Suppressor macrophage (primary cell): ENCODE measurements around the gene CHI3L2.
A peak's percentile ranks its signal among the peaks of the same experiment; 100 is the strongest.

Source experiments
- DNase-seq, 4 experiments: peaks; one replicate each; pipeline ENCODE4 v3.0.0-alpha.2; 2020 to 2022
- total RNA-seq, 17 experiments: gene quantifications; one replicate each; lab custom pipeline; 2026; ENCODE audit warnings: mixed read lengths in 6 of 17, inconsistent platforms in 3 of 17; lab: John Stamatoyannopoulos, UW

CHI3L2 gene, protein sequence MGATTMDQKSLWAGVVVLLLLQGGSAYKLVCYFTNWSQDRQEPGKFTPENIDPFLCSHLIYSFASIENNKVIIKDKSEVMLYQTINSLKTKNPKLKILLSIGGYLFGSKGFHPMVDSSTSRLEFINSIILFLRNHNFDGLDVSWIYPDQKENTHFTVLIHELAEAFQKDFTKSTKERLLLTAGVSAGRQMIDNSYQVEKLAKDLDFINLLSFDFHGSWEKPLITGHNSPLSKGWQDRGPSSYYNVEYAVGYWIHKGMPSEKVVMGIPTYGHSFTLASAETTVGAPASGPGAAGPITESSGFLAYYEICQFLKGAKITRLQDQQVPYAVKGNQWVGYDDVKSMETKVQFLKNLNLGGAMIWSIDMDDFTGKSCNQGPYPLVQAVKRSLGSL
- total RNA-seq: 1.4 to 23.7 (median 4.5) reads per million in 17 experiments

DNA sequence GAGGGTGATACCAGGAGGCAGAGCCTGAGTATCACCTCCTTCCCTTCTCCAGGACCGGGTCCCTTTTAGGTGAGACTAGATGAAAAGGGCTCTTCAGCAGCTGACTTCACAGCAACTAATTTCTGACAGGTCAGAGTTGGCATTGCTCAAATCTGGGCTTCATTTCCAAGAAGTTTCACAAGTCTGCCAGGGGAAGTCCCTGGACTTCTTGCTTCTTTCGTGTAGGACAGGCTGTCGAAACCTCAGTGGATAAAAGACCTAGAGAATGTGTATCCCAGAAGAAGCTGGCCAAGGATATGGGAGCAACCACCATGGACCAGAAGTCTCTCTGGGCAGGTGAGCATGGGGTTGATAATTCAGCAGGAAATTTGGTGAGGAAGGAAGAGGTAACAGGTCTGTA lies at the start of gene CHI3L2:
CHI3L2 (plus strand) TSS at position 280 of the 400 bp plus-strand sequence; CDS start at position 297, 17 bp downstream.
- peak; percentile 22 to 68 (median 66) for DNase-seq

DNA sequence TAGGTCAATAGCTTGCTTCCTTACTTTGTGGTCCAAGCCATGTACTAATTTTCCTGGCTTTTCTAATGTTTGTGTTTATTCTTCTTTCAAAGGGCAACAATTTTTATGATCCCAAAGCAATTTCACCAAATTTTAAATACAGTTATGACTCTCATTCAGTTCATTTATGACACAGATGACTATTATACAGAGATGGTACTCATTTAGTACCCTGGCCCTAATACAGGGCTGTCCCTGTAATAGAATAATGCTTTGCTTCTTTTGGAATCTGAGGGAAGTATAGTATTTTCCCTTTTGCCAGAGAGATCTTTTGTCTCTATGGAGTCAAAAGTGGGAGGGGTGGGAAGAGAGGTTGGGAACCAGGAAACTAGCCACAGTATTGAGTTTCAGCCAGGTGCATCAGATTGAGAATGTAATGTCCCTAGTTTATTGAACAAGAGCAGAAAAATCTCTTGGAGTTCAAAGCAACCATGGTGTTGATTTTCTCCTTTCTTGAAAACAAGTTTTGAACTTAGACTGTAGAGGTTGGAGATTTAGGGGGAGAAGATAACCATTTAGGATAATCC lies 47.5 kb upstream of the CHI3L2 start:
- no peak for DNase-seq

DNA sequence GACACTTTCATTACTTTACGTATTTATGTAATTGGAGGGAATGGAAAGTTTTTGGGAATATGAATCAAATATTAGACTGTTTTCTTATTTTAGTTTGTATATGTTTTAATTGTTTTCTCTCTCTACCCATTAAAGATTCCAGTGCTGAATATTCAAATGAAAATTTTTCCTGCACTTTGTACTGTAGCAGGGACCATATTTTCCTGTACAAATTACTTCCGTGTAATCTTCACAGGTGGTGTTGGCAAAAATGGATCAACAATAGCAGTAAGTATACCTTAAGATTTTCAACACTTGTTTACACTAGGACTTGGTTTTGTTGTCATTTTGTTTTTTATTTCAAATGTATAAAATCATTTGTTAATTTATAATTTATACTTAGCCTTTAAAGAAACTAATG lies 45.5 kb upstream of the CHI3L2 start:
- DNase-seq: no peak

DNA sequence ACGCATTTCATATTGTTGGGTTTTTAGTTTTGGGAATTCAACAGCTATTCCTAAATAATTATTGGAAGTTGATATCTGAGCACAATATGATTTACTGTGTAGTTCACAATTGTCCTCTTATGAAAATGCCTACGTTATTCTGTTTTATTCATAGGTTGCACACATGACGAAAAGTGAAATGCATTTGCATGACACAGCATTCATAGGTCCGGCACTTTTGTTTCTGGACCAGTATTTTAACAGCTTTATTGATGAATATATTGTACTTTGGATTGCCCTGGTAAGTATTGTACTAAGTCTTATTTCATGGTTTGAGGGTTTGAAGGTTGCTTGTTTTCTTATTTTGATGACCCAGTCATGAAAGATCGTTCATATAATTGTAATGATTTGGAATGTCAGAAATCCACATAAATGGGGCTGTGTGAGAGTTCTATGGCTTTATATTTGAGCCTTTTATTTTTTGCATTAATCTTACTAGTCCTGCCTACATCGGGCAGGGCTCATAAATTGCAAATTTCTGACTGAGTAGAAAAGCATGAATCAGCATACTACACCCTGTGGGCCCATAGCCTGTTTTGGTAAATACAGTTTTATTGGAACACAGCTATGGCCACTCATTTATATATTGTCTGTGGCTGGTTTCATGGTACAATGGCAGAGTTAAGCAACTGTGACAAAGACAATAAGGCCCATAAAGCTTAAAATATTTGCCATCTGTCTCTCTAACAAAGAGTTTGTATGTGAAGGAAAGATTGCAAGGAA lies 44.0 kb upstream of the CHI3L2 start:
- no peak for DNase-seq

DNA sequence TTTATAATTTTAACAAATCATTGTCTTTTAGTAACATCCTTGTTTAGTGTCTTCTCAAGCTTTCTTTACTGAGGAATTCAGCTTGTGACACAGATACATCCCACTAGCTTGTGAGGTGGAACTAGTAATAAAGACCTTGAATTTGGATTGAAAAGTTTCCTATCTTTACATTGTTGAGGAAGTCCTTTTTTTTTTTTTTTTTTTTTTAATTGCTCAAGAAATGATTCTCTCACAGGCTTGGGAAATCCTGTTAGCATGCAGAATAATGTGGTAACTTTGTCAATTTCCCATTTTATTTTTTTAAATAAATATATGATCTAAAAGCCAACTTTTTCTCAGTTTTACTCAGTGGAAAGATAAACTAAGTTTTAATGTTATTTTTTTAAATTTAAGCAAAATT lies 42.9 kb upstream of the CHI3L2 start:
- peak in 2 of 4 experiments; percentile 78 to 79 for DNase-seq

DNA sequence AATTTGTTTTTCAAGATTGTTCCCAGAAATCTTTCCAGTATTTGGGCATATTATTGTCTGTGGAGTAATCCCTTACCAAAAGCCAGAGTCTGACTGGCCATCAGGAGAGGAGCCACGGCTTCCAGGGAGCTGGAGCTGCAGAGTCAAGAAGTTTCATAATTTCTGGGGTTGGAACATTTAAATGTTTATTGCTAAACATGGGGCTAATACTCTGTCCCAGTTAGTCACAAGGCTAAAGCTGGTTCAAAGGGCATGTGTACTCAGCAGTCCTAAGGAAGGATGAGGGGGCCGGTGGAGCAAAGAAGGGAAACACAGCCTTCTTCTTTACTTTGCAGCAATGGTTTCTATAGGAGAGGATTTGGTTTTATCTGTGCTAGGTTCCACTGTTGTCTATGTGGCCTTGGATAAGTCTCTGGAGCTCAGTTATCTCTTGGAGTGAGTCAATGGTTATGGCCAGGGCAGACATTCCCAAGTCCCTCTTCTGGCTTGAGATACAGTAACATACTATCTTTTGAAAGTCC lies 36.5 kb upstream of the CHI3L2 start:
- peak; percentile 65 to 94 (median 84) for DNase-seq

DNA sequence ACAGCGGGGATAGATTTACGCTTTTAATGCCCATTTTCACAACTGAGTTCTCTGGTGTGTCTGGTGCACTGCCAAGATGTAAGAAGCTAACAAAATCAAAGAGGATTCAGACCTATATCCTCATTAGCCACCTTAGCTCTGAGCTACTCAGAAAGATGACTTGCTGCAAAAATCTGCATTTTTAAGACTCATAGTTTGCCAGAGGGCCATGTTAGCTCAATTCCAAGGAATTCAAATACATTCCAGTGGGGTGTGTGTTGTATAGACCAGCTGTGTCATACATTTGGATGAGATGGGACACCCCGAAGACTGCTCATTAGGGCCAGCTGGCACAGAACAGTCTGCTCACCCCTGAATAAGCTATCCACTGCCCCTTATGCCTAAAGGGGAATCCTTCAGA lies 36.0 kb upstream of the CHI3L2 start:
- DNase-seq: no peak

DNA sequence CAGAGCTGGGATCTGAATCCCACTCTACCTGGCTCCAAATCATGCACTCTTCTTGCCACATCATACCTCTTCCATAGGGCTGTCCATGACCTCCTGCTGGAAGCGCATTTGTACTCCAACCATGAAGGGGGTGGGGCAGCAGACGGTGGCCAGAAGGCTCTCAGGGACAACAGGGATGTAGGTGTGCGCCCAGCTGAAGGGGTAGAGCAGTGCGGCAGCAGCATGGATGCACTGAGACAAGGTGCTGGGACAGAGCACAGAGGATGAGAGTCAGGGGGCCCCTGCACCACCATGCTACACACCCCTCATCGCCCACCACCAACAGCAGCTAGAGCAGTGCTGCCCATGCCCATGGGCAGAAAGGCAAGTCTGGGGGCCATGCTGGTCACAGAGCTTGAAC lies 35.4 kb upstream of the CHI3L2 start:
- no peak for DNase-seq

DNA sequence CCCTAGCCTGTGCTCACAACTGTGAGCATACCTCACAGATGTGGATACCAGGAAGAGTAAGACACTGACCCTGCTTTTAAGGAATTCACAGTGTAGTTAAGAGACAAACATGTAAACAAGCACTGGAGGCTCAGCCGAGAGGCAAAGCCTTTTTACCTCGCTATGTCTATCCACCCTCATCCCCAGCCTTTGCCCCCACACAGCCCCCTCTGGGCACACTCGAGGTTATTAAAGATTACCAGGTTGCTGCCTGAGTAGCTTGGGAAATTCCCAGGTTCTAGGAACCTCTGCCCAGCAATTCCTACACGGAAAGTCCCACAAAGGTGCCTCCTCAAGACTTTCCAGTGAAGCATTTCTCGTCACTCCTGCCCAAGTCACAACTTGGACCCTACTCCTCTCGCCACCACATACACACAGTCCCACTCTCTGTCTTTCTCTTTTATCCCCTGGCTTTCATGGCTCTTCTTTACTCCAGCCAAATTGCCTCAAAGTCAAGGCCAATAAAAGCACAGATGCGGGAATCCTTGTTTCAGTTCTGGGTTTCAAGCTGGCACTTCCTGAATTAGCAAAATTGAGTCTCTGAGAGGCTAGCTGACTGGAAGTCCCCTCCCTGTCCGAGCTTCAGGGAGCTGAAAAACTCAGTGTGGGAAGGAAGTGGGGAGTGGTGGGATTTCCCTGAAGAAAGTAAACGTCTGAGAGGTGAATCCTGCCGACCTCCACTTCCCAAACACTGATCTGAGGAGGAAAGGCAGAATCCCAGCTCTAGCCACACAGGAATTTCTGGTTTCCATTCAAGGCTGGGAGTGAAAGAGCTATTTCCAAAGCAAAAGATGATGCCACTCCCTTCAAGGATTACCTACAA lies 34.6 kb upstream of the CHI3L2 start:
- peak; percentile 69 to 88 (median 82) for DNase-seq

DNA sequence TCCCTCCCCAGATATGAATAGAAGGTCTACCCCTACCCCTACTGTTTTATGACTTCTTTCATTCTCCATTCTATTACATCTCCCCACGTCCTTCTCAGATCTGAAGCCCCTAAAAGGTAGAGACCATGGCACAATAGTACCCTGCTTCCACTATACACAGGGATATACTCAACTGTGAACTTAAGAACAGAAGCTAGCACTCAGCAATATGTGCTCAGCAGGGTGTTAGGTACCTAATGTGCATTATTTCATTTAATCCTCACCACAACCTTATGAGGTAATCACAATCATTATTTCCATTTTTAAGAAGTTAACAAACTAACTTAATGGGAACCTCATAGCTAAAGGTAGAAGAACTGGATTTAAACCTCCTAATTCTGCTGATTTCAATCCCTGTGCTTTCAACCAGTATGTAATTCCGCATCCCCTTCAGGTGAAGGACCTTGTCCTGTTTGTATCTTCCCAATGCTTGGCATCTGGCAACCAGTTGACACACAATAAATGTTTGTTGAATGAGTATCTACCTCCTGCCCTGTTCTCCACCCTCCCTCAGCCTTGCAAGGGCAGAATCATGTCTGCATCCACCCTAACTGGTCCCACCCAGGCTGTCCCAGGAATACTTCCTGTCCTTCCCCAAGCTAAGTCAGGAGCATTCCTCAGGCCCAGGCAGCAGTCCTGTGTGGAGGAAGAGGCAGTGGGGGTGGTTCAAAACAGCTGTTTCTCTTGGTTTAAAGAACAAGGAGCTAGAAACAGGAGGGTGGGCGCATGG lies 33.6 kb upstream of the CHI3L2 start:
- DNase-seq: no peak

DNA sequence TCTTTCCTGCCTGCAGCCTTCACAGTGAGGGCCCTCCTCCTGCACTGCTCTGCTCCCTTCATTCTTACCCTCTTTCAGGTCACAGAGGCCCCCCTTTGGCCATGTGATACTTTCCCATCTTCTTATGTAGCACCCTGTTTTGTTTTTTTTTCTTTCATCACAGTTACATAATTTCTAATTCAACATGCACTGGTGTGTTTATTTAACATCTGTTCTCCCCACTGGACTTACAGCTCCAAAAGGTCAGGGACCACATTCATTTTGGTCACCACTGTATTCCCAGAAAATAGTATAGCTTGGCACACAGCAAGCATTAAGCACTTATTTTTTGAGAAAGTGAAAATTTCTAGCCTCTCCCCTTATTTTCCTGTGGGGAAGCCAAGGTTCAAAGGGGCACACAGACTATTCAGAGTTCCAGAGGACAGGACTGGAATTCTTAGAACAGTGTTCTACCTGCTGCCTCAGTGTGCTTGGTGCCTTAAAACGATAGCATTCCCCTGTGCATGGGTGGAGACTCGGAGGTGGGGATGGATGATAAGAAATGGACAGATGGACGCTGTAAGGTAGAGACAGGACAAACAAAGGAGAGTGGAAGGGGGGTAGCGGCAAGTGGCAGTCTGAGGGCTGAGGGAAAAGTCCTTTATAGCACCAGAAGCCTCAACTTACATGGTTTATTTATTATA lies 32.4 kb upstream of the CHI3L2 start:
- no peak for DNase-seq

DNA sequence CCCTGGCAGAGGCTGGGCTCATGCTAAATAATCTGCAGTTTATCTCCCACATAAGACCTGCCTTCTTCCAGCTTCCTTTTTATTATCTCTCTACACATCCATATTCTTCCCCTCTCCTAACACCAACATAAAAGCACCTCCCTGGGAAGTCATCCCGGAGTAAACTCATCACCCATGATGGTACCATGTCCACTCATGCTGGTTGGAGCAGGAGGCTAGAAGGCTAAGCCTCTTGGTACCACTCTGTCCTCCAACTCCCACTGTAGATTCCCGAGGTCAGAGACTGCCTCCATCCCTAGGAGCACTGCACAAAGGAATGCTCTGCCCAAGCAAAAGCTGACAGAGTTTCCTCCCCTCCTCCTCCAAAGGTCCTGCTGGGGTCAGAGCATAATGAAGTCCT lies 31.3 kb upstream of the CHI3L2 start:
- no peak for DNase-seq

DNA sequence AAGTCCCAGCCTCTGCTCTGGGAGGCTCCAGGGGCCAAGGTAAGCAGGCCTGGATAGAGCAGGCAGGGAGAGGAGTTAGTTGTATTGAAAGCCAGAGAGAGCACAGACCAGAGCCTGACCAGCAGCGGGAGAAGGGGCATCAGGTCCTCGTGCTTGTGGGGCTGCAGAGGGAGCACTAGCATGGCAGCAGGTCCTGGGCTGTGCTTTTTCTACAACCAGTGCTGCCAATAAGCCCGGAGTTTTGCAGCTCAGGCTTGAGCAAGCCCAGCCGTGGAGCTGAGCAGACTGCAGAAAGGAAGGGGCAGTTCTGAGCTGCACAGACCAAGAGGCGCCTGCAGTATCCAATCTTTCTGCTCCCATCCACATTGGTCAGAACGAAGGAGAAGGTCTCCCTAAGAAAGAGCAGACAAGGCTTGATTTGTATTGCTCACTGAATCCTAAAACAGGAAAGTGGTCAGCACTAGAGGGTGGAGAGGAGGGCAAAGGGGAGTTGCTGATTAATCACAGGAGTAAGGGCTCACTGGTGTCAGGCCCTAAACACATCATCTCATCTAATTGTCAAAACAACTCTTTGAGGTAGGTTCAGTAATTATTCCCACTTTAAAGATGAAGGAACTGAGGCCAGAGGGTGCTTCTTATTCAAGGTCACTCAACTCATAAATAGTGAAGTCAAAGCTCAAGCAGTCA lies 29.8 kb upstream of the CHI3L2 start:
- DNase-seq: peak; percentile 66 to 79 (median 75)

DNA sequence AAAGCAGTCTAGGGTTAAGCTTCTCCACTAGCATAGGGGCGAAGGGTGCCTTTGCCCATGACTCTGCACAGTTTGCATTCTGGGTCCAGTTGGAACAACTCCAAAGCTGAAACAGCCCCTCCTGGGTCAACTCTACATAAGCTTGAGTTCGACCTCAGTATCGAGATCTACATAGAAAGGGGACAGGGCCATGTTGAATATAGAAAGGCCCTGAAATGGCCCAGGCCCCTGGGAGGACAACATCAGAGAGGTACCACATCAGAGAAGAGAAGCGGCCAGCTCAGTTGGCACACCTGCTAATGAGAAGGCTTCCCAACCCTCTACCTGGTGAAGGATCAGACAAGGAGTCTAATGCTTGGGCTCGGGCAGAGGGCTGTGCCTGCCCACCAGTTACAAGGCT lies 28.7 kb upstream of the CHI3L2 start:
- no peak for DNase-seq

DNA sequence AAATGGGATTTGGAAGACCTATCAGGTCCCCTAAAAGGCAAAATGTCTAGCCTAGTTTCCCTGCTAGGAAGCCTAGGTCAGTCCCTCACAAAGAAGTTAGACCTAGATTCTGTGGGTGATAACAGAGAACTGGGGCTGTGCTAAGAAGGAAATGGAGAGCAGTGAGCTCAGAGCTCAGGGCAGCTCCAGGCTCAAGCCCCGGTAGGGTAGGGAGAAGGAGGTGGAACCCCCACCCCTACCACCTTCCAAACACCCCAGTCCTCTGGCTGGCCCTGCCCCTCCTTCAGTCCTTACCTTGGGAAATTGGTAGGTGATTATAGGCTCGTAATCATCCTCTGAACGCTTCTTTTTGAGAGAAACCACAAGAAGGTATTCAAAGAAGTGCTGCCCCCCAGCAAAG lies 28.2 kb upstream of the CHI3L2 start:
- DNase-seq: peak in 3 of 4 experiments; percentile 54 to 56 (median 54)

DNA sequence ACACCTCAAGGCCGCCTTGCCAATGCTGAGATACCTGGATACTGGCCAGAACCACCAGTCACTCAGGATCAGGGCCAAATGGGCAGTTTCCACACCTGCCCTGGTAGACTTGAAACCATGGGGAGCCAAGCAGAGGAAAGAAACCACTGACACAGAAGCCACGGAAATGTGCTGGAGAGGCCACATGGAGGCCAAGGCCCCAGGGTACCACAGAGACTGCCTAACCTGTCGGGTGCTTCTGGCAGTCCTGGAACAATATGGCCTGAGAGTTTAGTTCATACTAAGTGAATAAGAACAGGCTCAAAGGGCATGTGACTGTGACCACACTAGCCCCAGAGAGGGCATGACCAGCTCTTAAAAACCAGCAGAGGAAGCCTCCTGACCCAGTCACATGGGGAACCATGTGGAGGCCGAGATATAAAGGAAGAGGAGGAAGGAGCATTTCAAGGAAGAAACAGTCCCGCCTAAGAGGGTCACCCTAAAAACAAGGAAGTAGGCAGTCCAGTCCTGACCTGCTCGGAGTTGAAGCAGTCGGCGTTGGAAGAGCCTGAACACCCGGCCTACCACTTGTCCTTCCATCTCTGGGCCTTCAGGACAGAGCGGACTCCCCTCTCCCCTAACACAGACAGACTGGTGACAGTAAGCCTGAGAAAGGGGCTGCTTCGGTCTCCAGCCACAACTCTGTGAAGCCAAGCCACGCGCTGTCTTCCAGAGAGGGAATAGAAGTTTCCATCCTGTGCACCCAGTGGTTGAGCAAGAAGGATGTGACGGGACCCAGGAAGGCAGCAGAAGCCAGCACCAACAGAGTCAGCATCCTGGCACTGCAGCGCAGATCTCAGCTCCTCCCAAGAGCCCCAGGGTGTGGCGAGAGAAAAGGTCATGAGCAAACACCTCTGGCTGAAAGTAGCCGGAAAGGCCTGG lies 27.4 kb upstream of the CHI3L2 start, which contains the start of gene DENND2D:
DENND2D (minus strand) TSS at position 766 of the 921 bp plus-strand sequence; CDS start at position 579, 187 bp downstream.
- peak; percentile 93 to 99 (median 96) for DNase-seq

DNA sequence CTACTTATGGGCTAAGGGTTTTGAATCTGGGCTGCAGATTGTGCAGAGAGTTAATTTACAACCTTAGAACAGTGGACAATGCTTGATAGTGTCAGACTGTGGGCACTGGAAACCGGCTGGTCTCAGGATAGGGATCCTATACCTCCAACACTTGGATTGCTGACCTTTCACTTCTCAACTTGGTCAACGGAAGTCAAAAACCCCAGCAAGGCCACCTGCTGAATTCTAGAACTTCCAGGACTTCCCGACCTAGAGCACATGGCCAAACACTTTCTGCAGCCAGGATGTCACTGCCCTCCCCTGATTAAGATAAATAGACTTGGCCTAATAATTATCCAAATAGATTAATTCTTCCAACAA lies 26.7 kb upstream of the CHI3L2 start:
- DNase-seq: no peak

DNA sequence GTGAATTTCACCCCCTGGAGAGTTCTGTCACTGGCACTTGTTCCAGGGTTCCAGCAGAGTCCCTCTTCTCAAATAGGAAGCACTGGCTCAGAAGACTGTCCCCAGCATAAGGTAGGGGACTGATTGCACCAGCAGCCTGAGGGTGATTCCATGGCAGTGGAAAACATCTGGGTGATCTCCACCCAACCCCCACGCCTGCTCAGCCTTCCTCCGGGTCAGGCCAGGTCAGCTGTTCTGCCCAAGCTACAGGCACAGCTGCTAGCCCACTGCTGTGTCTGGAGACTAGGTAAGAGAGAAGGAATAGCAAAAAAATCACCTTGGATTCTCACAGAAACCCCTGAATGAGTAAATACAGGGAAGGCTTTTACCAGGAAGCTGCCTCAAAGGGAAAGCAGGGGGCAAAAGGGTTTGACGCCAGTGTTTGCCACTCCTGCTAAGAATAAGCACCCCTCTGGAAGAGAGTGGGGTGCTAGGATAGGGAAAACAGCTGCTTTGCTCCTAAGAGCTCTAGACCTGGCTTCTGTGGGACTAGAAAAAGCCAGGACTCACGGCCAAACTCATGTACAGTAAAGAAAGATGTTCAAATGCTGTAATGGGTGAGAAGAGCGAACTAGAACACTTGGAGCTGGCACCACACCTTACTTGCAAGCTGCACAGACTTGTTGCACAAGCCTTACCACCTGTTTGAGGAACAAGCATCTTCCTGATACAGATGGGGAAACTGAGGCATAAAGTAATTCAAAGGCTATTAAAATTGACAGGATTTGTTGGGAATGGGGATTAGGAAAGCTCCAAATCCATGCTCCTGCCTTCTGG lies 26.0 kb upstream of the CHI3L2 start:
- peak; percentile 30 to 70 (median 55) for DNase-seq
